ENCODE measurements around the gene ASTN2. TPM values are rescaled to one million over a fixed set of nuclear protein-coding genes. Genes with fewer than 3 reads are reported as not detected.

The ASTN2 gene
- total and polyA plus RNA-seq, 9 of the 15 experiments (the other 6 are each of a cell fraction or from before 2014, with no cell fraction given) = 0.56 to 3.5 (median 1.9) TPM

GRCh38 chr9:116405321-116405720, 1009.5 kb downstream of the ASTN2 start:
- POLR2A ChIA-PET = interaction anchor here (0.9 to 1.2 kb wide), 3 partner anchors 10 to 29 kb away, joined by 3 to 7 read pairs (median 4); no protein-coding TSS in a partner anchor
- intact Hi-C loops (cut with micrococcal nuclease) = no loop called here
- no peak for FAIRE-seq

More at GRCh38 chr9:116405321-116405720, 1009.5 kb downstream of the ASTN2 start:
- Histone ChIP-seq H3K79me2 (ENCODE audit: control insufficient read depth, insufficient read depth, low read length) (no peaks in the 10 kb centered on the region), H3K27me3 (ENCODE audit: control insufficient read depth in 2 of 2, insufficient read depth in 2 of 2, low read length in 2 of 2) (no peaks in the 10 kb centered on the region), H3K9me1 (ENCODE audit: control insufficient read depth, insufficient read depth, low read length) (no peaks in the 10 kb centered on the region), H2AFZ (ENCODE audit: low read depth, low read length) (no peak overlapping the region), H3K4me1 (replicated peaks in 1 of 2; ENCODE audit: control insufficient read depth in 2 of 2, insufficient read depth in 2 of 2, low read length in 2 of 2) (peaks cover 0 to 17% of the 10 kb centered on the region in 2 experiments; a peak in 4 of 5 replicates), H4K20me1 (replicated peaks; ENCODE audit: control insufficient read depth, insufficient read depth, low read length) (no peaks in the 10 kb centered on the region), H3K36me3 (ENCODE audit: control insufficient read depth, insufficient read depth, low read length) (no peaks in the 10 kb centered on the region), H3K27ac (ENCODE audit: extremely low read depth, low read depth, low read length) (no peak overlapping the region), H3K9ac (ENCODE audit: insufficient read depth in 1 of 2, low read depth in 2 of 2, low read length in 2 of 2) (no peak overlapping the region), H3K9me3 (replicated peaks; ENCODE audit: control insufficient read depth, insufficient read depth, low read depth, low read length) (no peaks in the 10 kb centered on the region), H3K4me2 (ENCODE audit: insufficient read depth, low read length) (no peak overlapping the region), H3K4me3 (no peak overlapping the region)
- BruUV-seq (replicated peaks) = no TSS peak
- CTCF ChIA-PET (ENCODE audit: low intra/inter-chr PET ratio) = no interaction called here
- TF ChIP-seq IRF1 (CRISPR knock-in tag; IDR thresholded peaks at IDR 0.05; ENCODE audit: borderline replicate concordance) = no peak
- TF ChIP-seq ETV5 (CRISPR knock-in tag; IDR thresholded peaks at IDR 0.05; ENCODE audit: low read depth) = no peak
- TF ChIP-seq ZNF12 (CRISPR knock-in tag; IDR thresholded peaks at IDR 0.05) = no peak
- no peak for TF ChIP-seq ZNF274 (IDR thresholded peaks at IDR 0.05; ENCODE audit: borderline replicate concordance, low read depth, low read length)
- TF ChIP-seq FOXA1 (IDR thresholded peaks at IDR 0.05; ENCODE audit: borderline replicate concordance) = no peak
- no peak for TF ChIP-seq VEZF1 (CRISPR knock-in tag; IDR thresholded peaks at IDR 0.05)
- no peak for TF ChIP-seq BRF1 (IDR thresholded peaks at IDR 0.05; ENCODE audit: borderline replicate concordance, extremely low read depth, insufficient read length)
- no peak for TF ChIP-seq SRSF7 (optimal IDR thresholded peaks at IDR 0.05; ENCODE audit: low read depth, low read length)
- TF ChIP-seq RBM34 (IDR thresholded peaks at IDR 0.05; ENCODE audit: borderline replicate concordance, insufficient read depth, low read length) = no peak
- no peak for TF ChIP-seq ZNF512 (tag; IDR thresholded peaks at IDR 0.05)
- TF ChIP-seq ZNF347 (CRISPR knock-in tag; IDR thresholded peaks at IDR 0.05; ENCODE audit: low read depth) = no peak
- no peak for TF ChIP-seq CREB3L1 (IDR thresholded peaks at IDR 0.05; ENCODE audit: borderline replicate concordance, low read depth)
- TF ChIP-seq RFX5 (IDR thresholded peaks at IDR 0.05; ENCODE audit: low read depth, low read length) = no peak
- DNase-seq (ENCODE audit: extremely low read depth in 1 of 4, low spot score in 3 of 4) (no peak), ATAC-seq (no peak)
- 82% methylated on average over 1 of the region's 1 CpG for WGBS (ENCODE audit: insufficient coverage, low coverage, missing lambda C conversion rate)
- in situ Hi-C loops (cut with MboI) = no loop called here

Data from K562 (cell line).